H1 (cell line): ENCODE measurements around the gene TRIM71. TPM values are rescaled to one million over a fixed set of nuclear protein-coding genes. Genes with fewer than 3 reads are reported as not detected.

ENCODE experiments used
- CTCF ChIA-PET: fragments of 300-600 bp; sonication (Branson Sonifier 250); formaldehyde crosslinking; loops from one replicate; lab custom pipeline; 2021; ENCODE audit not compliant: partially characterized antibody; lab: Charles Lee
- POLR2A ChIA-PET: fragments of 300-600 bp; sonication (Branson Sonifier 250); formaldehyde crosslinking; loops from one replicate; lab custom pipeline; 2021; ENCODE audit warnings: inconsistent platforms; ENCODE audit not compliant: partially characterized antibody; lab: Charles Lee
- DNase-seq, 2 experiments: peaks; one replicate each; pipeline versions ENCODE4 v3.0.0 to v3.0.0-alpha.2; 2010 to 2022; ENCODE audit warnings: low spot score in 2 of 2, low read depth in 1 of 2, mixed read lengths in 1 of 2
- FAIRE-seq: peaks from 2 replicates; lab custom pipeline; 2011; peaks lifted over from hg19 to GRCh38; lab: Jason Lieb, UNC
- H2AFZ ChIP-seq: 2 replicates; pipeline ENCODE4 v1.8.1; 2012; ENCODE audit warnings: low read length, inconsistent platforms
- H2AK5ac ChIP-seq: 2 replicates; pipeline ENCODE4 v1.6.1; 2013; ENCODE audit warnings: low read depth, low read length
- H2BK120ac ChIP-seq: replicated peaks from 2 replicates; pipeline ENCODE3; 2013; ENCODE audit warnings: low read depth, low read length, inconsistent platforms
- H2BK12ac ChIP-seq: 2 replicates; pipeline ENCODE4 v1.6.1; 2013; ENCODE audit warnings: low read depth, low read length
- H2BK15ac ChIP-seq: 2 replicates; pipeline ENCODE4 v1.6.1; 2013; ENCODE audit warnings: low read length
- H2BK20ac ChIP-seq: 2 replicates; pipeline ENCODE4 v1.6.1; 2013; ENCODE audit warnings: low read length
- H2BK5ac ChIP-seq: 2 replicates; pipeline ENCODE4 v1.6.1; 2013; ENCODE audit warnings: low read depth, low read length
- H3K14ac ChIP-seq: 2 replicates; pipeline ENCODE4 v1.6.1; 2013; ENCODE audit warnings: inconsistent platforms; ENCODE audit not compliant: insufficient read length
- H3K18ac ChIP-seq: 2 replicates; pipeline ENCODE4 v1.6.1; 2013; ENCODE audit warnings: low read length; ENCODE audit errors: extremely low read depth
- H3K23ac ChIP-seq: 2 replicates; pipeline ENCODE4 v1.6.1; 2013; ENCODE audit warnings: inconsistent platforms; ENCODE audit not compliant: insufficient read length
- H3K23me2 ChIP-seq: 2 replicates; pipeline ENCODE4 v1.6.1; 2013; ENCODE audit warnings: low read depth, low read length
- H3K27ac ChIP-seq: 2 replicates; pipeline ENCODE4 v1.6.1; 2011; ENCODE audit warnings: low read depth, low read length, inconsistent platforms
- H3K27me3 ChIP-seq, 4 experiments: replicated peaks in 1 of 4; 1 replicate in 1 of 4; 2 replicates in 3 of 4; pipeline versions ENCODE4 v1.6.1 to v1.8.1; 2011 to 2013; ENCODE audit warnings: low read length in 3 of 4, mild to moderate bottlenecking in 3 of 4, inconsistent platforms in 2 of 4, mixed read lengths in 2 of 4, moderate library complexity in 1 of 4; ENCODE audit not compliant: control insufficient read depth in 3 of 4, insufficient read depth in 3 of 4; ENCODE audit errors: extremely low read depth in 1 of 4
- H3K36me3 ChIP-seq, 4 experiments: 2 replicates each; pipeline versions ENCODE4 v1.6.1 to v1.8.1; 2011 to 2013; ENCODE audit warnings: mild to moderate bottlenecking in 4 of 4, low read length in 3 of 4, moderate library complexity in 2 of 4, control low read depth in 1 of 4, inconsistent platforms in 1 of 4; ENCODE audit not compliant: insufficient read depth in 4 of 4, control insufficient read depth in 2 of 4
- H3K4ac ChIP-seq: replicated peaks from 2 replicates; pipeline ENCODE3; 2013; ENCODE audit warnings: low read length, low read depth, mixed read lengths, inconsistent platforms; ENCODE audit not compliant: insufficient read length
- H3K4me1 ChIP-seq, 4 experiments: replicated peaks in 1 of 4; 1 replicate in 1 of 4; 2 replicates in 3 of 4; pipeline versions ENCODE4 v1.6.1 to v1.8.1; 2011 to 2013; ENCODE audit warnings: low read length in 3 of 4, inconsistent platforms in 2 of 4, mixed read lengths in 1 of 4; ENCODE audit not compliant: insufficient read depth in 4 of 4, control insufficient read depth in 3 of 4
- H3K4me2 ChIP-seq, 2 experiments: 2 replicates each; pipeline versions ENCODE4 v1.6.1 to v1.8.1; 2011 to 2013; ENCODE audit warnings: low read depth in 2 of 2, low read length in 2 of 2, control low read depth in 1 of 2, inconsistent platforms in 1 of 2, mild to moderate bottlenecking in 1 of 2; ENCODE audit not compliant: insufficient read depth in 1 of 2
- H3K4me3 ChIP-seq, 4 experiments: fragments of 200-600, 300-600 bp in 1 of 4; sonication (generic), shearing (Covaris generic), sonication (Bioruptor Twin) in 1 of 4; 2 replicates each; pipeline versions ENCODE4 v1.5.1 to v1.8.1; 2011 to 2016; ENCODE audit warnings: low read length in 4 of 4, low read depth in 3 of 4, control low read depth in 2 of 4, inconsistent platforms in 2 of 4, mild to moderate bottlenecking in 2 of 4, mixed read lengths in 1 of 4, moderate library complexity in 1 of 4; ENCODE audit not compliant: insufficient read depth in 2 of 4; ENCODE audit errors: extremely low read depth in 1 of 4
- H3K56ac ChIP-seq: replicated peaks from 2 replicates; pipeline ENCODE3; 2013; ENCODE audit warnings: low read depth, mild to moderate bottlenecking, mixed read lengths, low read length, inconsistent platforms; ENCODE audit not compliant: insufficient read length
- H3K79me1 ChIP-seq: 2 replicates; pipeline ENCODE4 v1.6.1; 2013; ENCODE audit warnings: low read depth, low read length, control low read depth
- H3K79me2 ChIP-seq, 2 experiments: 2 replicates each; pipeline versions ENCODE4 v1.6.1 to v1.8.1; 2012 to 2013; ENCODE audit warnings: low read length in 2 of 2, mild to moderate bottlenecking in 2 of 2, inconsistent platforms in 1 of 2; ENCODE audit not compliant: insufficient read depth in 2 of 2, control insufficient read depth in 1 of 2
- H3K9ac ChIP-seq, 4 experiments: replicated peaks in 1 of 4; 1 replicate in 1 of 4; 2 replicates in 3 of 4; pipeline versions ENCODE4 v1.6.1 to v1.8.1; 2011 to 2013; ENCODE audit warnings: low read depth in 3 of 4, low read length in 3 of 4, control low read depth in 2 of 4, mild to moderate bottlenecking in 2 of 4, moderate library complexity in 2 of 4, inconsistent platforms in 1 of 4; ENCODE audit errors: extremely low read depth in 1 of 4
- H3K9me3 ChIP-seq, 2 experiments: 2 replicates each; pipeline versions ENCODE4 v1.6.1 to v1.8.1; 2012 to 2013; ENCODE audit warnings: mild to moderate bottlenecking in 2 of 2, moderate library complexity in 2 of 2, control low read depth in 1 of 2, inconsistent platforms in 1 of 2, low read depth in 1 of 2, low read length in 1 of 2, mixed read lengths in 1 of 2; ENCODE audit not compliant: insufficient read depth in 2 of 2
- H4K20me1 ChIP-seq, 2 experiments: replicated peaks in 1 of 2; 2 replicates each; pipeline versions ENCODE3 to v1.8.1; 2011 to 2013; ENCODE audit warnings: inconsistent platforms in 2 of 2, low read length in 2 of 2, mild to moderate bottlenecking in 1 of 2; ENCODE audit not compliant: insufficient read depth in 2 of 2, control insufficient read depth in 1 of 2
- H4K5ac ChIP-seq: 2 replicates; pipeline ENCODE4 v1.6.1; 2013; ENCODE audit warnings: low read length, low read depth, mixed read lengths, inconsistent platforms; ENCODE audit not compliant: insufficient read length
- H4K8ac ChIP-seq: 2 replicates; pipeline ENCODE4 v1.8.0; 2013; ENCODE audit warnings: mild to moderate bottlenecking, moderate library complexity, low read length, inconsistent platforms; ENCODE audit not compliant: insufficient read depth; ENCODE audit errors: extremely low read depth
- H4K91ac ChIP-seq: replicated peaks from 2 replicates; pipeline ENCODE3; 2013; ENCODE audit warnings: low read length, mixed read lengths, inconsistent platforms; ENCODE audit not compliant: insufficient read length
- ATF2 ChIP-seq: IDR thresholded peaks from 2 replicates; pipeline ENCODE4 v1.6.1; 2012; ENCODE audit warnings: low read length, inconsistent platforms
- POLR2AphosphoS5 ChIP-seq: IDR thresholded peaks from 2 replicates; pipeline ENCODE4 v1.6.1; 2011; ENCODE audit warnings: low read depth, low read length
- RBBP5 ChIP-seq: IDR thresholded peaks from 2 replicates; pipeline ENCODE4 v1.7.1; 2012; ENCODE audit warnings: low read depth, mild to moderate bottlenecking, inconsistent platforms, low read length, moderate library complexity, borderline replicate concordance
- RNF2 ChIP-seq: fragments of 200-900, 300-1000 bp; sonication (generic); IDR thresholded peaks from 2 replicates; pipeline ENCODE4 v1.7.1; 2016; ENCODE audit warnings: borderline replicate concordance, low read depth, mild to moderate bottlenecking, antibody characterized with exemption, low read length; ENCODE audit not compliant: poor library complexity, severe bottlenecking; ENCODE audit errors: missing control alignments
- SP4 ChIP-seq: IDR thresholded peaks from 2 replicates; pipeline ENCODE4 v1.6.1; 2012; ENCODE audit warnings: low read length, inconsistent platforms
- TAF1 ChIP-seq: IDR thresholded peaks from 2 replicates; pipeline ENCODE4 v1.6.1; 2011; ENCODE audit warnings: mild to moderate bottlenecking, low read depth, low read length
- TAF7 ChIP-seq: optimal IDR thresholded peaks from 2 replicates; pipeline ENCODE3; 2011; ENCODE audit warnings: low read depth, mild to moderate bottlenecking, inconsistent platforms, low read length, moderate library complexity, borderline replicate concordance
- TBP ChIP-seq: IDR thresholded peaks from 2 replicates; pipeline ENCODE4 v1.6.1; 2011; ENCODE audit warnings: low read depth, low read length, improper control_type of control experiment
- WGBS, 2 experiments: shearing (Covaris generic) in 1 of 2; methylation state at CpG; one replicate each; pipeline versions ENCODE4 v1.1.6 to v1.1.7; 2013 to 2015; ENCODE audit warnings: low lambda C conversion rate in 2 of 2, mixed read lengths in 2 of 2, inconsistent platforms in 1 of 2, low coverage in 1 of 2, missing lambda C conversion rate in 1 of 2; ENCODE audit not compliant: insufficient replicate concordance in 2 of 2, insufficient coverage in 1 of 2, insufficient read length in 1 of 2; ENCODE audit errors: extremely low coverage in 1 of 2, missing lambda C conversion rate in 1 of 2; 5-methylcytosine and 5-hydroxymethylcytosine counted together
- polyA plus RNA-seq, 7 experiments: library from polyadenylated mRNA; depleted of rRNA in 3 of 7; stranded (reverse) in 5 of 7; unstranded in 2 of 7; fragments of >200 nt in 5 of 7; fragments of 200-250 nt in 2 of 7; gene quantifications; 1 replicate in 5 of 7; 2 replicates in 1 of 7; 4 replicates in 1 of 7; pipeline versions ENCODE4 v1.2.1 to v1.2.3, GENCODE V29; 2011 to 2013; ENCODE audit warnings: missing spikeins in 2 of 7, mixed read lengths in 2 of 7
- total RNA-seq: library from RNA; stranded (reverse); fragmentation: NEBNext Ultra II Directional; extraction: Animal tissue kit (Norgen Biotek cat#: 25700); gene quantifications from 2 replicates; pipeline ENCODE4 v1.2.1, GENCODE V29; 2021
- TF ChIP-seq, protein P1 (sequence below): IDR thresholded peaks from 2 replicates; pipeline ENCODE4 v1.6.1; 2012; ENCODE audit warnings: inconsistent platforms

The TRIM71 gene
- total and polyA plus RNA-seq, 2 of the 8 experiments (the other 6 are each of a cell fraction or from before 2014, with no cell fraction given) = 53.7 to 293 TPM

DNA sequence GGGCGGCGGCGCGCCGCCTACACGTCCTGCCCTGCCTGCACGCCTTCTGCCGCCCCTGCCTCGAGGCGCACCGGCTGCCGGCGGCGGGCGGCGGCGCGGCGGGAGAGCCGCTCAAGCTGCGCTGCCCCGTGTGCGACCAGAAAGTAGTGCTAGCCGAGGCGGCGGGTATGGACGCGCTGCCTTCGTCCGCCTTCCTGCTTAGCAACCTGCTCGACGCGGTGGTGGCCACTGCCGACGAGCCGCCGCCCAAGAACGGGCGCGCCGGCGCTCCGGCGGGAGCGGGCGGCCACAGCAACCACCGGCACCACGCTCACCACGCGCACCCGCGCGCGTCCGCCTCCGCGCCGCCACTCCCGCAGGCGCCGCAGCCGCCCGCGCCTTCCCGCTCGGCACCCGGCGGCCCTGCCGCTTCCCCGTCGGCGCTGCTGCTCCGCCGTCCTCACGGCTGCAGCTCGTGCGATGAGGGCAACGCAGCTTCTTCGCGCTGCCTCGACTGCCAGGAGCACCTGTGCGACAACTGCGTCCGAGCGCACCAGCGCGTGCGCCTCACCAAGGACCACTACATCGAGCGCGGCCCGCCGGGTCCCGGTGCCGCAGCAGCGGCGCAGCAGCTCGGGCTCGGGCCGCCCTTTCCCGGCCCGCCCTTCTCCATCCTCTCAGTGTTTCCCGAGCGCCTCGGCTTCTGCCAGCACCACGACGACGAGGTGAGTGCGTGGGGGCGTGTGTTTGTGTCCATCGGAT lies 602 bp downstream of the TRIM71 start:
- peaks cover 10% of the 10 kb centered on the region; the same call in 1 of the 2 replicates for H3K23me2 ChIP-seq
- H3K9me3 ChIP-seq = no peaks in the 10 kb centered on the region
- H3K18ac ChIP-seq = peak overlapping the region; percentile 99
- H3K79me2 ChIP-seq = peaks cover 65 to 95% of the 10 kb centered on the region in 2 experiments
- H2AK5ac ChIP-seq = no peak overlapping the region
- H4K91ac ChIP-seq = peak overlapping the region; percentile 99
- peak overlapping the region; percentile 92 to 99 (median 94) for H3K9ac ChIP-seq
- peak overlapping the region; percentile 55 for H3K4ac ChIP-seq
- H4K20me1 ChIP-seq = peaks cover 18 to 25% of the 10 kb centered on the region in 2 experiments
- H3K4me3 ChIP-seq = peak overlapping the region; percentile 88 to 98 (median 94)
- H4K8ac ChIP-seq = peak overlapping the region; percentile 64
- H2BK5ac ChIP-seq = peak overlapping the region; percentile 98
- no peaks in the 10 kb centered on the region for H3K79me1 ChIP-seq
- FAIRE-seq (no peak), DNase-seq (no peak)
- H2BK20ac ChIP-seq = no peak overlapping the region
- 2% methylated on average over 43 of the region's 111 CpGs; no CpG with 5 or more reads in 1 of the 2 experiments for WGBS, 2 experiments
- no peak overlapping the region for H2BK15ac ChIP-seq
- CTCF ChIA-PET = interaction anchor here (0.7 kb wide), 1 partner anchor 80 kb away, joined by 3 read pairs; no protein-coding TSS in a partner anchor
- peaks cover 24 to 61% (median 34%) of the 10 kb centered on the region in 4 experiments for H3K36me3 ChIP-seq
- H2BK120ac ChIP-seq = peak overlapping the region; percentile 70
- H4K5ac ChIP-seq = peak overlapping the region; percentile 95
- no peaks in the 10 kb centered on the region for H3K27me3 ChIP-seq
- peak overlapping the region; percentile 94 for H3K56ac ChIP-seq
- H3K4me2 ChIP-seq = peak overlapping the region; percentile 93 to 96
- POLR2A ChIA-PET = interaction anchor here (0.6 to 15.1 kb wide), 10 partner anchors 8 to 160 kb away, joined by 3 to 230 read pairs (median 12); no protein-coding TSS in a partner anchor
- no peak overlapping the region for H2AFZ ChIP-seq
- no peak overlapping the region for H3K14ac ChIP-seq
- H3K4me1 ChIP-seq = peaks cover 9 to 22% (median 14%) of the 10 kb centered on the region in 4 experiments
- H3K27ac ChIP-seq = peak overlapping the region; percentile 95
- peak overlapping the region; percentile 51; the same call in 1 of the 2 replicates for H2BK12ac ChIP-seq
- H3K23ac ChIP-seq = peak overlapping the region; percentile 18
- TF ChIP-seq TAF7 (peak; percentile 26), RBBP5 (peak; percentile 85; the same call in 1 of the 2 replicates), POLR2AphosphoS5 (peak; percentile 79; the same call in 1 of the 2 replicates), RNF2 (no peak), SP4 (no peak), TBP (no peak), ATF2 (no peak), TAF1 (0 out of 2 replicates have a peak, but pooled peaks have one; percentile 8)
- TF ChIP-seq, protein P1, sequence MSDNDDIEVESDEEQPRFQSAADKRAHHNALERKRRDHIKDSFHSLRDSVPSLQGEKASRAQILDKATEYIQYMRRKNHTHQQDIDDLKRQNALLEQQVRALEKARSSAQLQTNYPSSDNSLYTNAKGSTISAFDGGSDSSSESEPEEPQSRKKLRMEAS = no peak
